AG04449 (cell line): ENCODE measurements around the gene GUCY1A2.

Experiments used
- CTCF ChIA-PET: fragments of 350-600 bp; formaldehyde crosslinking; extraction: SDS; loops from one replicate; lab custom pipeline; 2021; ENCODE audit warnings: antibody characterized with exemption; lab: Yijun Ruan, JAX
- POLR2A ChIA-PET: fragments of 400-600, 350-600 bp; formaldehyde crosslinking; extraction: SDS; loops from one replicate; lab custom pipeline; 2020; ENCODE audit warnings: antibody characterized with exemption, inconsistent platforms; lab: Yijun Ruan, JAX
- DNase-seq: peaks from one replicate; pipeline ENCODE4 v3.0.0-alpha.2; 2010; ENCODE audit warnings: low read depth, low spot score
- H3K4me3 ChIP-seq: 2 replicates; pipeline ENCODE4 v1.5.1; 2011; ENCODE audit warnings: low read depth, mild to moderate bottlenecking, control low read depth, low read length
- CTCF ChIP-seq: IDR thresholded peaks from one replicate; pipeline ENCODE4 v1.5.1; 2011; ENCODE audit warnings: mild to moderate bottlenecking, moderate library complexity, low read length, control low read depth, inconsistent platforms; ENCODE audit not compliant: insufficient read depth; ENCODE audit errors: missing control alignments

GUCY1A2 gene

GRCh38 chr11:107018902-107019493, 722 bp upstream of the GUCY1A2 start:
- TF ChIP-seq CTCF, result peak; percentile 2
- H3K4me3 ChIP-seq, result peak overlapping the region; percentile 61
- ChIA-PET CTCF (interaction anchor here (0.7 to 2.4 kb wide), 10 partner anchors 9 to 317 kb away, joined by 3 to 8 read pairs (median 4); no protein-coding TSS in a partner anchor), POLR2A (no interaction called here)
- DNase-seq, result no peak

DNA sequence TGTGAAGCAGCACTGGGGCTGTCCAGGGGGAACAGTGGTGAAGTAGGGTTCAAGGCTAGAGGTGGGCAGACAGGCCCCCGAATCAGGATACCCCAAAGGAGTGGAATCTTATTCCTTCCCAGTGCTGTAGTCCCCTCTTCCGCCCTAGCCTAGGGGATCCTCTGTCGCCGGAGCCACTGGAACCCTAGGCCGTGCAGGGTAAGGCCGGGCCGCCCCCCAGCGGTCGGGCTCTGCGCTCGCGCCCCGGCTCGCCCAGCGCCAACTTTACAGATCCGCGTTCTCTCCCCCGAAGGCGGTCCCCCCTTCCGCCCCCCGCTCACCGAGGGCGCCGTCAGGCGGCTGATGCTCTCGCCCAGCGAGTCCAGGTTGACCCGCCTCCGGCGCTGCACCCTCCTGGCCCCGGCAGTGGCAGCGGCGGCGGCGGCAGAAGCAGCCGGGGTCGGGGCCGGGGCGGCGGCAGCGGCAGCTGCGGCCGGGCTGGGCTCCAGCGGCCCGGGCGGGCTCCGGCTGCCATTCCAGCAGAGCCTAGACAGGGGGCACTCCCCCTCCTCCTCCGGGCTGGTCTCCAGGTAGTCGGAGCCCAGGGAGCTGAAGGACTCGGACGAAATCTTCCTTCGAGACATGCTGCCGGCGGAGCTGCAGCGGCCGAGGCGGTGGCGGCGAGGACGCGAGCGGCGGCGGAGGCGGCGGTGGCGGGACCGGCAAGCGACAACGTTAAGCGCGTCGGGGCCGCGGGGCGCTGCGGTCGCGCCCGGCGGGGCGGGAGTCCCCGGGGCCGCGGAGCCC, 650 bp downstream of the GUCY1A2 start:
- ChIA-PET CTCF (interaction anchor here (0.6 to 2.8 kb wide), 19 partner anchors 11 to 538 kb away, joined by 3 to 22 read pairs (median 4); no protein-coding TSS in a partner anchor), POLR2A (no interaction called here)
- peak overlapping the region; percentile 61 for H3K4me3 ChIP-seq
- no peak for DNase-seq
- peak; percentile 77 for TF ChIP-seq CTCF

DNA sequence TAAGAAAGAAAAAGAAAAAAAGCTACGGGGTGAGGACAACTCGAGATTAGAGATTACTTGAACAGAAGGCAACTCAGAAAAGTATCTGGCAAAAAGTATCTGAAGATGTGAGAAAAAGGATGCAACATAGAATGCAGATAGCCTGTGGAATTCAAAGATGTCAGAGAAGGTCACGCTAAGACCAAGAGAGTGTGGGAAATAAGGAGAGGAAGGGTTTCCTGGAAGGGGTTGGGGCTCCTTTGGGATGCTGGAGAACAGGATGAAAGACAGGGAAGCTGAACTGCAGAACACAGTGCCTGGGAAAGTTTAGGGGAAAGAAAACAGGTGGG, 1.2 kb downstream of the GUCY1A2 start:
- no peak for DNase-seq
- no peak for TF ChIP-seq CTCF
- ChIA-PET CTCF (interaction anchor here (0.8 to 2.8 kb wide), 13 partner anchors 12 to 297 kb away, joined by 3 to 22 read pairs (median 4); no protein-coding TSS in a partner anchor), POLR2A (no interaction called here)
- peak overlapping the region; percentile 61 for H3K4me3 ChIP-seq

GRCh38 chr11:107014871-107015270, 3.4 kb downstream of the GUCY1A2 start:
- ChIA-PET POLR2A (no interaction called here), CTCF (interaction anchor here (0.9 to 1.1 kb wide), 2 partner anchors 288 to 293 kb away, joined by 3 to 4 read pairs; no protein-coding TSS in a partner anchor)
- TF ChIP-seq CTCF, result no peak
- H3K4me3 ChIP-seq, result no peak overlapping the region
- DNase-seq, result no peak

GRCh38 chr11:107011977-107012376, 6.3 kb downstream of the GUCY1A2 start:
- CTCF ChIA-PET, result no interaction called here
- DNase-seq, result no peak
- no peak overlapping the region for H3K4me3 ChIP-seq
- POLR2A ChIA-PET, result no interaction called here
- TF ChIP-seq CTCF, result no peak

- DNase-seq, result no peak
- no peak for TF ChIP-seq CTCF
- no peak overlapping the region for H3K4me3 ChIP-seq
- CTCF ChIA-PET, result no interaction called here
- POLR2A ChIA-PET, result no interaction called here
Measured at GRCh38 chr11:107009190-107009589, 9.1 kb downstream of the GUCY1A2 start.
